RWPE2 (cell line): ENCODE measurements around the gene CCR8.
"Not testable (repeated sequence)": the region's sequence is repeated elsewhere in the genome, so short reads cannot be mapped to it uniquely, and the experiment has no call there.

Experiments used
- ATAC-seq: fragments of 200-7000 bp; cut with Tn5 transposase; 3 replicates; pipeline ENCODE4 v1.9.1; 2021; ENCODE audit warnings: low read depth
- DNase-seq: peaks from one replicate; pipeline ENCODE4 v3.0.0-alpha.2; 2020; ENCODE audit warnings: low spot score
- H3K27ac ChIP-seq: fragments of 450-650 bp; 2 replicates; pipeline ENCODE4 v1.5.1; 2017; ENCODE audit warnings: mild to moderate bottlenecking; ENCODE audit not compliant: poor library complexity, severe bottlenecking
- H3K27me3 ChIP-seq: fragments of 250-450 bp; sonication (Bioruptor Pico); 2 replicates; pipeline ENCODE4 v1.5.1; 2021; ENCODE audit warnings: mild to moderate bottlenecking, moderate library complexity; ENCODE audit not compliant: insufficient read depth, poor library complexity, severe bottlenecking
- H3K36me3 ChIP-seq: fragments of 250-450 bp; sonication (Bioruptor Pico); 2 replicates; pipeline ENCODE4 v1.5.1; 2020; ENCODE audit warnings: low read depth, mild to moderate bottlenecking, moderate library complexity
- H3K4me1 ChIP-seq: fragments of 250-450 bp; sonication (Bioruptor Pico); 2 replicates; pipeline ENCODE4 v1.5.1; 2021; ENCODE audit warnings: mild to moderate bottlenecking, moderate library complexity; ENCODE audit not compliant: insufficient read depth, poor library complexity, severe bottlenecking
- H3K4me3 ChIP-seq: fragments of 250-450 bp; sonication (Bioruptor Pico); 2 replicates; pipeline ENCODE4 v1.5.1; 2021; ENCODE audit warnings: mild to moderate bottlenecking, moderate library complexity; ENCODE audit not compliant: severe bottlenecking
- H3K9me3 ChIP-seq: fragments of 250-450 bp; sonication (Bioruptor Pico); 2 replicates; pipeline ENCODE4 v1.5.1; 2021; ENCODE audit warnings: mild to moderate bottlenecking, moderate library complexity; ENCODE audit not compliant: severe bottlenecking
- CTCF ChIP-seq: fragments of 450-650 bp; IDR thresholded peaks from one replicate; pipeline ENCODE4 v1.5.1; 2017; ENCODE audit warnings: mild to moderate bottlenecking, moderate library complexity; ENCODE audit not compliant: poor library complexity, severe bottlenecking

CCR8 gene

DNA sequence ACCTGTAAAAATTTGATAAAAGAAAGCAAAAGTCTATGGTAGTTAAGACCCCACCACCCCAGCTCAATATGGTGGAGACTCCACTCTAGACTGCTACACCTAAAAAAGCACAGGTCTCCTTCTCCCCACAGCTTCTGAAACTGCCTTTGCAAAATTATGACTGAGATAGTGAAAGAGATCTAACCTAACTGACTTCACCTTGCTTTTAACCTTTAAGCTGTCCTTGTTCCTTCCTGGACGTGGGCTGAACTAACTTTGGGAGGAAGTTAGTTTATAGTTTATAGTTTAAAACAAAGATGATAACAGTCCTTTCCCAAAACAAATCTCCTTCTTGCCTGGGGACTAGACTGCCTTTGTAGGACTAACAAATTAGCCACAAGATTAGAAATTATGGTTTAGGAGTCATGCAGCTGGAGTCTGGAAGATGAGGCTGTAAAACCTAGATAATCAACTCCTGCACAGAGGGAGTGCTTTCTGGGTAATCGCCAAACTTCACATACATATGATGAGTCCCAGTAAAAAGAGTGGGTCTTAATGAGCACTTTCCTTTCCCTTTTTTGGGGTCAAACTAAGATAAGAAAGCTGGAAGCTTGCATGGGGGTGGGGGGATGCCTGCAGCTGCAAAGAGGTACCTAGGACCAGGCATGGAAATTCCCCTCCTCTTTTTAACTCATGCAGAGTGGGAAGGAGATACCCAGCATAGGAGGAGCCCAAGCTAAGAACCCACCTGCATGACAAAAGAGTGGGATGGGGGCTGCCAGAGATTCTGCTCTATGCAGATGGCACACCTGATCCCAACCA lies 17.5 kb downstream of the CCR8 start:
- Histone ChIP-seq H3K9me3 (no peaks in the 10 kb centered on the region), H3K27me3 (no peaks in the 10 kb centered on the region), H3K36me3 (no peaks in the 10 kb centered on the region), H3K4me3 (no peak overlapping the region), H3K4me1 (peaks cover 20% of the 10 kb centered on the region), H3K27ac (no peak overlapping the region)
- ATAC-seq (no peak), DNase-seq (no peak)
- TF ChIP-seq CTCF: no peak

- no peak for TF ChIP-seq CTCF
- no peak for ATAC-seq
- Histone ChIP-seq H3K9me3 (no peaks in the 10 kb centered on the region), H3K27ac (no peak overlapping the region), H3K4me3 (no peak overlapping the region), H3K4me1 (peaks cover 20% of the 10 kb centered on the region), H3K27me3 (no peaks in the 10 kb centered on the region), H3K36me3 (no peaks in the 10 kb centered on the region)
- no peak for DNase-seq
Measured at GRCh38 chr3:39347586-39347876, 18.0 kb downstream of the CCR8 start.

DNA sequence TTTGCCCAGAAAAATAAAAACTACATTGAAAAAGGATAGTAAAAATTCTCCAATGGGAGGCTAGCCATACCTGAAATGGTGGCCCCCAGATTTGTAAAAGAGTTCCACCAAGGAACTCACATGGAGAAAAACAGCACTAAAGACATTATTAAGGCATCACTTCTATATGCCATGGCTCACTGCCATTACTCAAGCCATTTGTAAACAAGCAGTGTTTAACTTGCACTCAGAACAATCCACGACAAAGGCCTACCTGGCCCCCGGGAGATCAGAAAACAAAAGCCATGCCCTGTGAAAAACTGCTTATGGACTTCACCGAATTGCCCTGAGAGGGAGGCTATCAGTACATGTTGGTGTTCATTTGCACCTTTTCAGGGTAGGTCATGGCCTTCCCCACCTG lies 19.6 kb downstream of the CCR8 start:
- Histone ChIP-seq H3K36me3 (no peaks in the 10 kb centered on the region), H3K9me3 (no peaks in the 10 kb centered on the region), H3K4me3 (no peak overlapping the region), H3K27ac (no peak overlapping the region), H3K27me3 (no peaks in the 10 kb centered on the region), H3K4me1 (peaks cover 11% of the 10 kb centered on the region)
- no peak for TF ChIP-seq CTCF
- no peak for DNase-seq
- no peak for ATAC-seq

DNA sequence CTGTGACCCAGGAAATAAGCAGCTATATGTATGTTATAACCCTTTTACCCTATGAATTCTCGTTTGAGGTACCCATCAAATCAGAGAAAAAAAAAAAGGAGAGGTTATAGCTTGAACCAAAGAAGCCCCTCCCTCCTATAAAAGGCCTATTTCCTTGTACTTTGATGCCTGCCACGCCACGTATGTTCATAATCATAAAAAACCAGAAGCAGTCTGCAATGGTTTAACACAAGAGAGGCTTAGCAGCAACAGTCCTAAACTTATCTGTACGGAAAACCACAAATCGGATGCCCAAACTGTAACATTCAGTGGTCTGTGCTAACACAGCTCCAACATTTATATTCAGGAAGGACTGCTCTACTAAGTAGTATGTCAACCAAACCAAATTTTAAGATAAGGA lies 21.2 kb downstream of the CCR8 start:
- no peak overlapping the region for H3K27ac ChIP-seq
- no peak for TF ChIP-seq CTCF
- no peaks in the 10 kb centered on the region for H3K9me3 ChIP-seq
- ATAC-seq (no peak), DNase-seq (no peak)
- H3K4me1 ChIP-seq: no peaks in the 10 kb centered on the region
- H3K36me3 ChIP-seq: no peaks in the 10 kb centered on the region
- H3K4me3 ChIP-seq: no peak overlapping the region
- H3K27me3 ChIP-seq: no peaks in the 10 kb centered on the region

- H3K36me3 ChIP-seq, H3K27ac ChIP-seq, H3K4me3 ChIP-seq, H3K4me1 ChIP-seq, ATAC-seq, DNase-seq, H3K27me3 ChIP-seq, H3K9me3 ChIP-seq: not testable (repeated sequence)
Measured at GRCh38 chr3:39351134-39351533, 21.6 kb downstream of the CCR8 start.

- H3K27ac ChIP-seq, DNase-seq, H3K4me3 ChIP-seq, H3K9me3 ChIP-seq, H3K4me1 ChIP-seq, ATAC-seq, H3K36me3 ChIP-seq, H3K27me3 ChIP-seq: not testable (repeated sequence)
Measured at GRCh38 chr3:39353168-39353927, 23.8 kb downstream of the CCR8 start.
